Stimulated activated effector memory CD8-positive, alpha-beta T cell treated with anti-CD3 and anti-CD28 coated beads, Interleukin-12 subunit alpha, Interleukin-12 subunit beta, amount 100 ng/mL, for 72 hours (primary cell): ENCODE results near the gene NAP1L1.

Source experiments
- ATAC-seq: fragments of 150-1000 bp; cut with Tn5 transposase; 2 replicates; pipeline ENCODE4 v1.10.0; 2021
- DNase-seq, 2 donors: peaks; one replicate each; pipeline ENCODE4 v3.0.0; 2021 to 2022; ENCODE audit warnings: low spot score in 2 of 2
- H3K27ac Mint-ChIP-seq: one replicate; pipeline ENCODE4 v1.8.0; 2022; ENCODE audit warnings: mild to moderate bottlenecking, mixed read lengths
- H3K36me3 Mint-ChIP-seq: one replicate; pipeline ENCODE4 v1.8.0; 2022; ENCODE audit warnings: mild to moderate bottlenecking, mixed read lengths
- H3K4me1 Mint-ChIP-seq: one replicate; pipeline ENCODE4 v1.8.0; 2022; ENCODE audit warnings: mixed read lengths
- H3K4me3 Mint-ChIP-seq: one replicate; pipeline ENCODE4 v1.8.0; 2022; ENCODE audit warnings: mild to moderate bottlenecking, mixed read lengths
- H3K9me3 Mint-ChIP-seq: one replicate; pipeline ENCODE4 v1.8.0; 2022; ENCODE audit warnings: mixed read lengths

Gene NAP1L1

DNA sequence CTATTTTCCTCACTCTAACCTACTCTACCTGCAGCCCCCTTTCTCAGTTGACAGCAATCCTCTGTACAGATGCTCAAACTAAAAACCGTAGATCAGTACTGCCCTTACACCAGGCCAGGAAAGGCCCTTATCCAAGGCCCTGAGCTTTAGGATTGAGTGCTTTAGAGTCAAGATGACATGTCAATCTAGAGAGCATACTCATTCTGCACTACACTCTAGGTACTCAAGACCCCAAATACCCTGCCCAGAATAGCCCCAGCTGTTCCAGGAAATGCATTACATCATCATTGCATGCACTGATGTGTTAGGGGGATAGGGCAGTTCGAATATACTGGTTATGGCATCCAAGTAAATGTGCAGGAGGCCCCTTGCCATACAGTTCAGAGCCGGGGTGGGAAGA, 49.4 kb downstream of the NAP1L1 start:
- DNase-seq (no peak), ATAC-seq (no peak)
- Mint-ChIP-seq H3K9me3 (no peaks in the 10 kb centered on the region), H3K4me3 (no peak overlapping the region), H3K36me3 (peaks cover 28% of the 10 kb centered on the region), H3K4me1 (peaks cover 55% of the 10 kb centered on the region), H3K27ac (no peak overlapping the region)

DNA sequence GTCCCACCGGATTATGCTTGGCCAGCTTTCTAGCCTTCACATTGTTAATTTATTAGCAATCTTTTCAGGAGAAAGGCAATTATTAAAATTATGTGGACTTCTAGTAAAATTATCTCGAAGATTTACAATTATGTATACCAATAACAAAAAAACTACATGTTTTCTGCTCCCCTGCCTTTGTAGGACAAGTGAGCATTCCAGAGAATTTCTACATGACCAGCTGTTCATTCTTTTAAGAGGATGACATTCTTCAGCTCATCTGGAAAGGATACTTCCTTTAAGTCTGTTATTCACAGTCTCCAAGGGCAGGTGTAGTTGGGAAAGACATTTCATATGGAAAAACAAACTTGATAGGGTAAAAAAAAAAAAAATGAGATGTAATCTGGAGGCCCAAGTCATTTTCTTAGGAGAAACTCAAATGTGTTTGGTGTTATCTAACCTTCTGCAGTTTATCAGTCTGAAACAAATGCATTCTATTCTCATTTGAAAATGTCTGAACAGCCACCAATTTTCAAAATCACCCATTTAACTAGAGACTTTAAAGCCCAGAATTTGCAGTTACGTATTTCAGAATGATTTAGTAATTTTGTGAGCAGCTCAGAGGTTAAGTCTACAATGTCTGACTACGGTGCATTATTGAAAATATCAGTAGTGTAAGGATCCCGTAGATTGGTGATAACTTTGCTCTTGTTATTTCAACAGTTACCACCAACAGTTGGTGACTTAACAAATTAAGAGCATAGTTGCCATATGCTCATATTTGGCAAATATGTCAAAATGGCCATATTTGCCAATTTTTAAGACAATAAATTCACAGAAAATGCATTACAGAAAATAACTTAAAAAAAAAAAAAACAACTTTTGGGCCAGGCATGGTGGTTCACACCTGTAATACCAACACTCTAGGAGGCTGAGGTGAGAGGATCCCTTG, 51.1 kb downstream of the NAP1L1 start:
- no peak for DNase-seq
- H3K9me3 Mint-ChIP-seq: no peaks in the 10 kb centered on the region
- peak overlapping the region; percentile 98 for H3K27ac Mint-ChIP-seq
- H3K4me3 Mint-ChIP-seq: peak overlapping the region; percentile 90
- peaks cover 45% of the 10 kb centered on the region for H3K36me3 Mint-ChIP-seq
- ATAC-seq: no peak
- peaks cover 55% of the 10 kb centered on the region for H3K4me1 Mint-ChIP-seq

DNA sequence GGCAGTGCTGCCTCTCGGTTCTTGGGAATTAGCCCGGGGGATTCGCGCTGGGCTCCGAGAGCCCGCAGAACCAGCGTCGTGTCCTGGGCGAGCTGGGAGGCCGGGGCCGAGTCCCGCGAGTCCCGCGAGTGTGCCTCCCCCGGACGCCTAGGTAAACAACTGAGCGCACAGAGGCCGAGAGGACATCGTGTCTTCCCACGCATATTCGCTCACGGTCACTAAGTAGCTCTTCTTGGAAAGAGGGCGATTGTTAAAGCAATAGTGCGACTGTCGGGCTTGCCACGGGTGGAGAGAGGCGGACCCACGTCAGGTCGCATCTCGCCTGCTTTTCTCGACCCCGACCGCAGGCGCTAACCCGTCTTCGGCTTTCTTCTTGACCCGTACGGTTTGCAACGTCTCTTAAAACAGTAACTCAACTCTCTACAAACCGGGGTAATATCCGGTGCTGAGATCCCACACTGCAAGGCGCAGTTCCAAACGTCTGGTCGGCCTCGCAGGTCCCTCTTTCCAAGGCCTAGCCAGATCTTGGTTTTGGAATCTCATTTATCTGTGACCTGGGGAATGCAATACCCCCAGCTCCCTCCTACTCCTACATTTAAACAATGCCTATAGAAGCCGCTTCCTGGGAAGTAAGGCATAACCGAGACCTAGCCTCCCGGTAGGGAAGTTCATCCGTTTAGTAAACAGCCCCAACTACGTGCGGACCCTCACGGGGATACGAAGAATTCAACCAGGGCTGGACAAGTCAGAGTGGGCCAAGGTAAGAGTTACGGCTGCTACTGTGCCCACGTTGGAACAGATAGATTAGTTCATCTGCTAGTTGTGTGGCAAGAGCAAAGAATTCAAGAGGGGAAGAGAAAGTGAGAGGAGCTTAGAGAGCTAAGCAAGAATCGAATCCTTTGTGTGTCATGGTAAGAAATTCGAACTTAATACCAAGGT, 52.2 kb downstream of the NAP1L1 start:
- peaks cover 55% of the 10 kb centered on the region for H3K36me3 Mint-ChIP-seq
- peak overlapping the region; percentile 90 for H3K4me3 Mint-ChIP-seq
- DNase-seq: no peak
- ATAC-seq: peak; percentile 60
- H3K4me1 Mint-ChIP-seq: peaks cover 49% of the 10 kb centered on the region
- H3K9me3 Mint-ChIP-seq: no peaks in the 10 kb centered on the region
- peak overlapping the region; percentile 98 for H3K27ac Mint-ChIP-seq

DNA sequence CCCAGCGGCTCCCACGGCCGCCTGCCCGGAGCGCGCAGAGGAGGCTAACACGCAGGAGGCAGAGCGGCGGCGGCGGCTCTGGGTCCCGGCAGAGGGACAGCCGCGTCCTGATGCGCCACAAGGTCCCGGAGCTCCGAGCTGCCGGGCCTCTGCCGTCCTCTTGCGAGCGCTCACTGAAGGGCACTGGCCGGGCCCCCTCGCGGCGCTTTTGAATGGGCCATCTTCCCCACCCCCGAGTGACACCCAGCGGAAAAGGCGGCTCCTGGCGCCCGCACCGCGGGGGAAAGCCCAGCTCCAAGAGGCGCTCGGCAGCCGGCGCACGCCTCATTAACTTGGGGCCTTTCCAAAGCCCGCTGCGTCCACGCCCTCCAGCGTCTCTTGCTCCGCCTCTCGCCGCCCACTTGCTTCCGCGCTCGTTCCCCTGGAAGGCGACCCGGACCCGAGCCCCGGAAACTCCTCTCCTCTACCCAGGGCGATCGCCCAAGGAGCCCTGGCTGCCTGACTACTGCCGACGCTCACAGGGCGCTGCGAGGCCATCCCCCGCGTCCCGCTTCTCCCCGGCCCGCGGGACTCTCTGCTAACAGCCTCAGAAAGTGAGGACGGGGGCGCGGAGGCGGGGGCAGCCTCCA, 53.0 kb downstream of the NAP1L1 start, which contains the start of gene PHLDA1:
Gene PHLDA1 (minus strand): TSS at position 363 of the 629 bp plus-strand sequence.
- H3K4me1 Mint-ChIP-seq: peaks cover 45% of the 10 kb centered on the region
- H3K27ac Mint-ChIP-seq: peak within 1 kb of the TSS; percentile 98
- peak; percentile 86 to 97 for DNase-seq
- ATAC-seq: peak; percentile 89
- H3K4me3 Mint-ChIP-seq: peak within 1 kb of the TSS; percentile 90
- H3K9me3 Mint-ChIP-seq: no peaks in the 10 kb centered on the region
- H3K36me3 Mint-ChIP-seq: peaks cover 63% of the 10 kb centered on the region

DNA sequence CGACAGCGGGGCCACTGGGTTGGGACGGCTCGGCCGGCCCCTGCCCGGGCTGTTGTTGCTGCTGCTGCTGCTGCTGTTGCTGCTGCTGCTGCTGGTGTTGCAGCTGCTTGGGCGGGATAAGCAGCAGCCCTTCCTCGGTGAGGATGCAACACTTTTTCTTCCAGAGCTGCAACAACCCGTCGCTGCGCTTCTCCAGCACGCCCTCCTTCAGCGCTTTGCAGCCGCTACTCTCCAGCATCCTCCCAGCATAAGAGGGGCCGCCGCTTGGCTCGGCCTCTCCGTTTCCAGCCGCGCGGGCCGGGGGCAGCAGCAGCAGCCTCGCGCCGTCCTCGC, 53.4 kb downstream of the NAP1L1 start:
- Mint-ChIP-seq H3K9me3 (no peaks in the 10 kb centered on the region), H3K36me3 (peaks cover 68% of the 10 kb centered on the region), H3K27ac (peak overlapping the region; percentile 98), H3K4me3 (peak overlapping the region; percentile 90), H3K4me1 (peaks cover 48% of the 10 kb centered on the region)
- no peak for DNase-seq
- no peak for ATAC-seq

DNA sequence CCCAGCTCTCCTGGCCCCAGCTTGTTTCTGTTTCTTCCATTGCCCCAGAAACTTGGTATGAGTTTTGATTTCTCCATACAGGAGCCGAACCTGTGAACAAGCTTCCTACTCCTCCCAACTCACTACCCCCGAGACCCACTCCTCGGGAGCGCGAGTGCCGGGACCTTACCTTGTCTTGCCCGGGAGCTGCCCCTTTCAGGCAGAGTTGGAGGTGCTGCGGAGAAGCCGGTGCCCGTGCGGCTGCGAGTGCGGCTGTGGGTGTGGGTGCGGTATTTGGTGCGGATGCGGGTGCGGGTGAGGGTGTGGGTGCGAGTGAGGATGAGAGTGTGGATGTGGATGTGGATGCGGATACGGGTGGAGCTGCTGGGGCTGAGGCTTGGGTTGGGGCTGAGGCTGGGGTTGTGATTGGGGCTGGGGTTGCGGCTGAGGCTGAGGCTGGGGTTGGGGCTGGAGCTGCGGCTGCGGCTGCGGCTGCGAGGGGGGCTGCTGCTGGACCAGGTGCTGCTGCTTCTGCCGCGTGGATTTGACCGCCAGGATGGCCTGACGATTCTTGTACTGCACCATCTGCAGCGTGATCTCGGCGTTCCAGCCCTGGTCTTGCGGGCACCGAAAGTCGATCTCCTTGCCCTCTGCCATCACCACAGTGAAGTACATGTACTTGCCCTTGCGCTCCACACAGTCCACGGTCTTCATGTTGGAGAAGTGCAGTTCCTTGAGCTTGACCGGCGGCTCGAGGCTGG, 54.0 kb downstream of the NAP1L1 start:
- Mint-ChIP-seq H3K36me3 (peaks cover 73% of the 10 kb centered on the region), H3K27ac (peak overlapping the region; percentile 98), H3K4me1 (peaks cover 49% of the 10 kb centered on the region), H3K9me3 (no peaks in the 10 kb centered on the region), H3K4me3 (peak overlapping the region; percentile 90)
- DNase-seq (peak; percentile 43 to 86), ATAC-seq (peak; percentile 2)

DNA sequence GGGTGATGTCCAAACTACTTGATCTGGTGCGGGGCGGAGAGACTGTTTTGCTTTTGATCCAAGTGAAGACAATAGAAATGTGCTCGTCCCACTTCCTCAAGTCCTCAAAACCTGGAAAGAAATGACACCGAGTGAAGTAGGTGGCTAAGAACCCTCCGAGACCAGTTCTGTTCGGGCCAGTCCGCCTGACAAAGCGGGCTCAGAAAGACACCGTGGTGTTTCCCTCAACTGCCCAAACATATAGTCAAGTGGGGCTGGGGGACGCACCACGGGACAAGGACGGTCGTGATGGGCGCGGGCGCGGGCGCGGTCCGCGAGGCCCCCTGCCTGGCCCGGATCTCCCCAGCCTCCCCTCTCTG, 54.5 kb downstream of the NAP1L1 start:
- ATAC-seq: no peak
- peaks cover 49% of the 10 kb centered on the region for H3K4me1 Mint-ChIP-seq
- DNase-seq: no peak
- H3K9me3 Mint-ChIP-seq: no peaks in the 10 kb centered on the region
- H3K36me3 Mint-ChIP-seq: peaks cover 75% of the 10 kb centered on the region
- peak overlapping the region; percentile 98 for H3K27ac Mint-ChIP-seq
- H3K4me3 Mint-ChIP-seq: peak overlapping the region; percentile 90

DNA sequence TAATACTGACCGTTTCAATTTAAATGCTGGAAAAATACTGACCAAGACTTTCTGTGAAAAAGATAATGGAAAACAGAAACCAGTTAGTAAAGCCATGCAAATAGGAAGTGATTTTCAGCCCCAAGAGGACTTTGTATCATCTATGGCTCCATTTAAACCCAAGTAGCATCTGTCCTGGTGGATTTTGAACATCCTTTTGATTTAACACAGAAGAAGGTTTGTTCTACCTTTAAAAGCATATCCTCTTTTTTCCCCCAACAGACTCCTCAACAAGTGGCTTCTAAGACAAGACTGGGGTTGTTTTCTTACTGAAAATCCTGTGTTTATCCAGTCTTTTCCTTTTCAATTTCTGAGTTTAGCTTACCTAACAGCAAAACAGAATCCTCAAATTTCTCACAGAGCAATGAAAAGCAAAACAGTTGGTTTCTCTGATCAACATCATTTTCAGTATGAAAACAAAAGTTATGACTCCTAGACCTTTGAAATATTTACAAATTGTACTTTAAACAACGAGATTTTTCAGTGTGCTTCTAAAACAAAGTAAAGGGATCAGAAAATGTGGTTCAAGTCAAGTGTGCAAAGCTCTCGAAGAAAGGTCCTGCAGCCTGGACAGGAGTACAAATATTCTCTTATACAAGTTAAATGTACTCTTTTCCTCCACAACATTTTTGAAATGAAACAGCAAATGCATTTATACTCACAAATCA, 55.8 kb downstream of the NAP1L1 start:
- Mint-ChIP-seq H3K36me3 (peaks cover 75% of the 10 kb centered on the region), H3K27ac (peak overlapping the region; percentile 98), H3K4me3 (peak overlapping the region; percentile 90), H3K9me3 (no peaks in the 10 kb centered on the region), H3K4me1 (peaks cover 49% of the 10 kb centered on the region)
- ATAC-seq (no peak), DNase-seq (no peak)

DNA sequence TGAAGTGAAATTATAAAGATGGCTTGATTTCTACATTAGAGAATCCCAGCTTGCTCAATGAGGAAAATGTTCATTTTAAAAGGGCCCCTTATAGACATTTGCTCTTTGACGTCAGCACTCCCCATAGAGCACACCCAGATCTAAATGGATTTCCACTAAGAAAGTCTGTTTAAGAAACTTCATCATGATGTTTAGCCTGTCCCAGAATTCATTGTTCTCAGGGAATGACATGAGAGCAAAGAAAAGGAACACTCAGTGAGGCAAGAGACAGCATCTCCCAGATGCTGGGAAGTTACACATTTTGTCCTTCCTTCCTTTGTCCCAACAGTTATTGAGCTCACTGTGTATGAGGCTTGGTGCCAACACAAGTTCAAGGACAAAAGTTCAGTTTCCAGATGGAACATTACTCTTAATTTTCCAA, 57.8 kb downstream of the NAP1L1 start:
- DNase-seq (no peak), ATAC-seq (no peak)
- Mint-ChIP-seq H3K4me1 (peaks cover 40% of the 10 kb centered on the region), H3K9me3 (no peaks in the 10 kb centered on the region), H3K4me3 (peak overlapping the region; percentile 58), H3K27ac (peak overlapping the region; percentile 14), H3K36me3 (peaks cover 63% of the 10 kb centered on the region)

DNA sequence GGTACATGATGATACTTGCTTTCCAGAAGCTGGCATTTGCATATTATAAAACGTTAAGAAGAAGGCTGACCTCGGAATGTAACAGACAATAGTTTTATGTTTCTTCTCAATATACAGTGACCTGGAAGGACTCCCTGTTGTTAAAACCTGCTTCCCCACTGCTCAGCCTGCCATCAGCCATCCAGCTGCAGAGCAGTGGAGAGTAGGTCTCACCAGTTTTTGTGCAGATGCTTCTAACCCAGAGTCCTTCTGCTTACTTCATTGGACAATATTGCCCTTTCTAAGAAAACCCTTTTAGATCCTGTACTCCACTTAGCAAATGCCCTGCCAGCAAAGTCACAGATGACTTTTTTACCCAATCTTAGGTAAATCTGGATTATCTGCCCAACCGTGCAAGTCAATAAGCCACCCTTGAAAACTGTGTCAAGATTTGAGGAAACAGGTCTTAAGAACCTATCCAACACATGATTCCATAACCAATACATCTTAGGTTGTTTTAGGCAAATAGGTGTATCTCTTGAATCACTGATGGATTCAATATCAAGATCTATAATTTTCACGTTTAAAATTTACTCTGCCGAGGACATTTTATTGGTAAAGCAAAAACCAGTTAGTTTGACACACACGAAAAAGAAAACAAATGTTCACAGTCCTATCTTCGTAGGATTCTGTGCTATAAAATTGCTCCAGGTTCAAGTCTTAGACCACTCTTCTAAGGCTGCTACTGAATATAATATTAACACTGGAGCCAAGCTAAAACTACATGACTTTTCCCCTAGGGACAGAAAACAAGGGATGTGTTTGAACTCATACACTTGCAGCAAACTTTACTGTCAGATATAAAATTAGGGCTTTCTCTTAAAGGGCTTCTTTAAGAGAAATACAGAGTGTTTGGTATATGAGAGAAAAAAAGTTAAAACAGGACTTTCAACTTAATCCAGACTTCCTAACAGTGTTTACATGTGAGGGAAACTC, 58.6 kb downstream of the NAP1L1 start:
- H3K4me1 Mint-ChIP-seq: peaks cover 46% of the 10 kb centered on the region
- peak overlapping the region; percentile 58 for H3K4me3 Mint-ChIP-seq
- peaks cover 57% of the 10 kb centered on the region for H3K36me3 Mint-ChIP-seq
- H3K27ac Mint-ChIP-seq: peak overlapping the region; percentile 63
- ATAC-seq: no peak
- no peaks in the 10 kb centered on the region for H3K9me3 Mint-ChIP-seq
- no peak for DNase-seq

DNA sequence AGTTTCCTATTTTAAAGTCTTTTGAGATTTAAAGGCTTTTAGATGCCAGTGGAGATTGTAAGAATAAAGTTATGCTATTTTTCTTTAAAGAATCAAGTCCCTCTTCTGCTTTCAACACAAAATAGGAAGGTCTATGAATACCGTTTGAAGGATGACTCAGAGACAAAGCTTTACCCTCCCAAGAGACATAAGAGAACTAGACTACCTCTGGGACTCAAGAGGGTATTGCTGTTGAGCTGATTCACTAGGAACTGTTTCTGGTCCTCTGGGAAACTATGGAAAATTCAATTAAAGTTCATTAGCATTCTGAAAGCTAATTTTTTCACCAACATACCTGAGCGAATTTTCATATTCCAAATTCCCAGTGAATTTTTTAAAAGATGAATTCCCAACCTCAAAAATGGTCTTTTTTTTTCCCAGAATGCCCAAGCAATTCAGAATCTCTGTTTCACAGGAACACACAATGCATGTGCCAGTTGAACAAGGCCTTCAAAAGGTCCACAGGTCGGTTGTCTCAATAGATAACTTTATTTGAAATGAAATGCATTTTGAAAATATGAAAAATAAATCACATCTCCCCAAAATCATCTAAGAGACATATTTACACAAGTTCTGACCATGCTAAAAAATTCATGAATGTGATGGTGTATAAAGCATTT, 59.4 kb downstream of the NAP1L1 start:
- no peak for DNase-seq
- H3K4me3 Mint-ChIP-seq: peak overlapping the region; percentile 58
- peaks cover 49% of the 10 kb centered on the region for H3K4me1 Mint-ChIP-seq
- no peak for ATAC-seq
- H3K27ac Mint-ChIP-seq: peak overlapping the region; percentile 63
- H3K9me3 Mint-ChIP-seq: no peaks in the 10 kb centered on the region
- H3K36me3 Mint-ChIP-seq: peaks cover 57% of the 10 kb centered on the region

DNA sequence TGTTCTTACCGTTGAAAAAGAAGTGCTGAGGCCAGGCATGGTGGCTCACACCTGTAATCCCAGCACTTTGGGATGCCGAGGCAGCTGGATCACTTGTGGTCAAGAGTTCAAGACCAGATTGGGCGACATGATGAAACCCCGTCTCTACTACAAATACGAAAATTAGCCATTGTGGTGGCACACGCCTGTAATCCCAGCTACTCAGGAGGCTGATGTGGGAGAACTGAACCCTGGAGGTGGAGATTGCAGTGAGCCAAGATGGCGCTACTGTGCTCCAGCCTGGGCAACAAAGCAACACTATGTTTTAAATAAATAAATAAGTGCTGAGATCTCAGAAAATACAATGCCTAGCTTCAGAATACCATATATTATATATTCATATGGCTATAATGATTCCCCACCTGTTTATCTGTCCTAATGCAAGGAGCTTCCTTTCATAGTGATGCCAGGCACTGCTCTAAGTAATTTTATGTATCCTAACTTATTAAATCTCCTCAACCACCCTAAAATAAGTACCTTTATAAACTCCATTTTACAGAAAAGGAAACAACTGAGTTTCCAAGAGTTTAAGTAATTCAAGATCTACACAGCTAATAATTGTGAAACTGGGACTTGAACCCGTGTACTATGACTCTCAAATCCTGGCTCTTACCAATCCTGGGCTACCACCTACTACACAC, 60.2 kb downstream of the NAP1L1 start:
- Mint-ChIP-seq H3K4me3 (no peak overlapping the region), H3K36me3 (peaks cover 51% of the 10 kb centered on the region), H3K4me1 (peaks cover 57% of the 10 kb centered on the region), H3K27ac (peak overlapping the region; percentile 13), H3K9me3 (no peaks in the 10 kb centered on the region)
- DNase-seq (no peak), ATAC-seq (no peak)
